NCI-H1417 treated with DMSO at 0.1 percent for 48 hours (cell line): Measurements from ENCODE around the gene RNF157.
"Not testable (repeated sequence)": the region's sequence is repeated elsewhere in the genome, so short reads cannot be mapped to it uniquely, and the experiment has no call there.

ENCODE experiments used
- DNase-seq: peaks from one replicate; lab custom pipeline; 2025; lab: John Stamatoyannopoulos, UW

RNF157 gene

GRCh38 chr17:76254275-76254674 lies 14.0 kb upstream of the RNF157 start:
- DNase-seq: no peak

GRCh38 chr17:76253841-76254240 lies 13.5 kb upstream of the RNF157 start:
- no peak for DNase-seq

GRCh38 chr17:76252967-76253766 lies 12.9 kb upstream of the RNF157 start:
- not testable (repeated sequence) for DNase-seq

- DNase-seq: no peak
These were observed 12.0 kb upstream of the RNF157 start for GRCh38 chr17:76252040-76252954.

GRCh38 chr17:76251478-76252039 lies 11.3 kb upstream of the RNF157 start:
- no peak for DNase-seq

- DNase-seq: no peak
These were observed 9.8 kb upstream of the RNF157 start for GRCh38 chr17:76250141-76250540.

- DNase-seq: no peak
These were observed 7.9 kb upstream of the RNF157 start for GRCh38 chr17:76248013-76248782.

GRCh38 chr17:76247304-76247703 lies 7.0 kb upstream of the RNF157 start:
- no peak for DNase-seq

- DNase-seq: no peak
These were observed 6.1 kb upstream of the RNF157 start for GRCh38 chr17:76246080-76247066.

GRCh38 chr17:76244721-76245120 lies 4.4 kb upstream of the RNF157 start:
- DNase-seq: not testable (repeated sequence)

- no peak for DNase-seq
These were observed 3.8 kb upstream of the RNF157 start for GRCh38 chr17:76243826-76244679.

GRCh38 chr17:76241691-76242255 lies 1.5 kb upstream of the RNF157 start:
- DNase-seq: no peak

- no peak for DNase-seq
These were observed 878 bp upstream of the RNF157 start for GRCh38 chr17:76241204-76241538.

GRCh38 chr17:76239538-76240274 lies 587 bp downstream of the RNF157 start:
- DNase-seq: no peak

GRCh38 chr17:76238847-76239537 lies 1.3 kb downstream of the RNF157 start:
- DNase-seq: no peak

GRCh38 chr17:76237859-76238313 lies 2.4 kb downstream of the RNF157 start:
- no peak for DNase-seq

- no peak for DNase-seq
These were observed 3.7 kb downstream of the RNF157 start for GRCh38 chr17:76236603-76237002.

GRCh38 chr17:76235883-76236282 lies 4.4 kb downstream of the RNF157 start:
- DNase-seq: no peak
